GM18873 (cell line): ENCODE data around the gene EXPH5.

Experiments used
- ATAC-seq: cut with Tn5 transposase; IDR thresholded peaks from one replicate; pipeline ENCODE4 v1.9.1; 2021; ENCODE audit warnings: mild to moderate bottlenecking, moderate library complexity, moderate number of reproducible peaks; ENCODE audit not compliant: unreplicated experiment, low FRiP score

EXPH5 gene

DNA sequence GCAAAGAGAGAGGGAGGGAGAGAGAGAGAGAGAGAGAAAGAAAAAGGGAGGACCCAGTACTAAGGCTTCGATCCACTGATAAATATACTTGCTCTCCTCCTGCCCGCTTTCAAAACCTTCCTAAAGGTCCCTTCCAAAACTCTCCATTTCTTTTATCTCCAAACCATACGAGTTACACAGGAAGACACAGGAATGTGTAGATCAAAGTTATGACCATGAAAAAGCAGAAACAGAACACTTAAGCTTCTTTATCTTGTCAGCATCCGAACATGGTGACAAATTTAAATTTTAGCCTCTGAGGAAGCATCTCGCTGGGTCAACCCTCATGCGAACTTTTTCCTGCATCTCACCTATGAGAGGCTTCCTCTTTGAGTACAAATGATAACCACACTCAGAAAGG lies 66.2 kb downstream of the EXPH5 start:
- no peak for ATAC-seq

DNA sequence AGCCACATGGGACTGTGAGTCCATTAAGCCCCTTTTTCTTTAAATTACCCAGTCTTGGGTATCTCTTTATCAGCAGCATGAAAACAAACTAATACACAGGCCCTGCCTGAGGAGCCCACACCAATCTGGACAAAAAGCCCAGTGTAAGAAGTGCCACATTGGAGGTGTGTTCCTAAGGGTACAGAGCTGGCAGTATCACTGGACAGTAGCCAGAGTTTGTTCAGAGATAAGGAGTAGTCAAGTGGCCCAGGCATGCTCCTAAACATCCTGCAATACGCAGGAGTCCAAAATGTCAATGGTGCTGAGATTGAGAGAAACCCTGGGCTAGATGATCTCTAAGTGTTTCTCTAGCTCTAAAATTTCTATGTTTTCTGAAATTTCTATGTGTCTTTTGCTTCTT lies 68.4 kb downstream of the EXPH5 start:
- no peak for ATAC-seq

DNA sequence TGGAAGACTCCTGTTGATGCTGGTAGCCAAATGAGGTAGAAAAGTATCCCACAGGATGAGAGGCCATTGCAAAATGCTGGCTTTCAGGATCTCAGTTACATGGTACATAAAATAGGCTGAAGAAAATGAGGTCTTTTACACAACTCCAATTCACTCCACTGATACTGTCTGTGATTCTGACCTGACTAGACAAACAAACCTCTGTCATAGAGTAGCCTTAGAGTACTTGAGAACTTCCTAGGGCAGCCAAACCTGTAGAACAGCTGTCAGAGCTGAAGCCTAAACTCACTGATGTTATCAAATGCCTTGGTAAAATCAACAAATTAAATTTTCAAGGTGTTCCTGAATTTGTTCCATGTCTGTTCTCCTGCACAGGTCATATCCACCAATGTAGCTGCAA lies 69.1 kb downstream of the EXPH5 start:
- ATAC-seq: no peak

DNA sequence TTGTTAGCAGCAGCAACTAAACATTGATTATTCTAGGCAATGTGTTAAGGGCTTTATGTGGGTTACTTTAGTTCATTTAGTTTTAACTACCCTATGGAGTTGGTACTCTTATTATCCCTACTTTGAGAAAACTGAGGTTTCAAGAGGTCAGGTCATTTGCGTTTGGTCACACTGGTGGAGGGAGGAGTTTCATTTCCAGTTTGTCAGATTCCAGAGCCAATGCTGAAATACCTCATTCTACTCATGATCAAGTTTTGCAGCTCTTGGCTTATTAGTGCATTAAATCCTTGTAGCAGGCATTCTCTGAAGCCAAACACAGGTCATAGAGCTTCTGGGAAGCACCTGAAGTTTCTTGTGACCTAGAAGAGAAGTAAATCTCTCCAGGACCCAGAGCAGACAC lies 71.2 kb downstream of the EXPH5 start:
- no peak for ATAC-seq

DNA sequence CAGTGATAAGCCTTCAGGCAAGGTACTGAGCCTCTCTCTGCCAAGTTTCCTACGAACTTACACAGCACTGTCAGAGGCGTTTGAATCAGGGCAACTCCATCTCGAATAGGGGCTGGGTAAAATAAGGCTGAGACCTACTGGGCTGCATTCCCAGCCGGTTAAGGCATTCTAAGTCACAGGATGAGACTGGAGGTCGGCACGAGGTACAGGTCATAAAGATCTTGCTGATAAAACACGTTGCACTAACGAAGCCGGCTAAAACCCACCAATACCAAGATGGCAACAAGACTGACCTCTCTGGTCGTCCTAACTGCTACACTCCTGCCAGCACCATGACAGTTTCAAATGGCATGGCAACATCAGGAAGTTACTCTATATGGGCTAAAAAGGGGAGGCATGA lies 75.0 kb downstream of the EXPH5 start:
- ATAC-seq: no peak

DNA sequence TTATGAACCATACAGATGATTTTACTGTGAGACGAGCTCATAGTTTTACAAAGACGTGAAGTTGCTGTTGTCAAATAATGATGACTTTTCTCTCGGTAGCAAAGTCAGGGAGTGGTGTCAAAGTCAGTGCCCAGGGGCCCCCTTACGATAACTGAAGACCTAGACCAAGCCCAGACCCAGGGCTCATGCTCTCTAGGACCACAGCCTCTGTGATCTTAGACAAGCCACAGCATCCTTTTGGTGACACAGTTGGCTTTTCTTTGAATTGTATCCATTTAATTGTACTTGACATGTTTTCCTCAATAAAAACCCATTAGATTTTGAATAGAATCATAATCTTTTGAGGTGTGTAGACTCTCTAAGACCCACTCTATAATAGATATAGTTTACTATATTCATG lies 77.4 kb downstream of the EXPH5 start:
- ATAC-seq: no peak

DNA sequence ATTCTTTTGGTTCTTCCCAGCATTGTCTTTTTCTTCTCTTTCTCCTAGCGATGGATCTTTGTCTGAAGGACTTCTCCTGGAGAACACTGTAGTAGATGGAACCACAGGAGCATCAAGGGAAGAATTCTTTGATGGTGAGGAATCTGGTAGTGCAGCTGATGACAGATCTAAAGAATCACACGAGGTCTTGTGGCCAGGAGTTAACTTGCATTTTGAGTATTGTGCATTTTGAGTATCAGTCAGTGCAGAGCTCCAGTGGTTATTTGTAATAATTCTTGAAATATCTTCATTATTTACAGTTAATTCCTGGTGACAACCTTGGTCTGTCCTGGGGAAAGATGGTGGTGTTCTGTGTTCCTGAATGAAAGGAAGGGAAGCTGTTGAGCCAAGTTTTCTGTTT lies 80.9 kb downstream of the EXPH5 start:
- no peak for ATAC-seq

DNA sequence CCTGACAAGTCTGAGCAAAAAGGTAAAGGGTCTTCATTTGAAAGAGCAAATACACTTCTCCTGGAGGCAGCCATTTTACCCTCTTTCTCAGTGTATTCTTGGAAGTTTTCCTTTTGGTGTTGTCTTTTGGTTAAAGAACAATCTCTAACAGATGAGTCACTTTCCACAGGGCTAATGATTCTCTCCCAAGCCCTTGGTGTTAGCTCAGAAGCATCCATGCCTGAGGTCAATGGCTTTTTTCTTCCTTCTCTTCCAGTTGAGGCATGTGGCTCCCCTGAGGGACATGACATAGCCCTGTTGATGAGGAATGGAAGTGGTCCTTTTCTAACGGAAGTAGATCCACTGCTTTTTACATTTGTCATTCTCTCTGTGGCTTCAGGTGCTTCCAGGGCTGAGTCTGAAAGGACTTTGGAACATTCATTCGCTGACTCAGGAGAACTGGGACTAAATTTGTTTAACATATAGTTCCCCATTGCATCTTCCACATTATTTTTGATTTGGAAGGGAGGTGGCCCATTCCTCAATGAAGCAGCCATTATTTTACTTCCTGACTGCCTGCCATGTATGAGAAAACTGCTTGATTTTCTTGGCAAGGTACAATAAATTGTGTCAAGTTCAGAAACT lies 81.6 kb downstream of the EXPH5 start:
- no peak for ATAC-seq

DNA sequence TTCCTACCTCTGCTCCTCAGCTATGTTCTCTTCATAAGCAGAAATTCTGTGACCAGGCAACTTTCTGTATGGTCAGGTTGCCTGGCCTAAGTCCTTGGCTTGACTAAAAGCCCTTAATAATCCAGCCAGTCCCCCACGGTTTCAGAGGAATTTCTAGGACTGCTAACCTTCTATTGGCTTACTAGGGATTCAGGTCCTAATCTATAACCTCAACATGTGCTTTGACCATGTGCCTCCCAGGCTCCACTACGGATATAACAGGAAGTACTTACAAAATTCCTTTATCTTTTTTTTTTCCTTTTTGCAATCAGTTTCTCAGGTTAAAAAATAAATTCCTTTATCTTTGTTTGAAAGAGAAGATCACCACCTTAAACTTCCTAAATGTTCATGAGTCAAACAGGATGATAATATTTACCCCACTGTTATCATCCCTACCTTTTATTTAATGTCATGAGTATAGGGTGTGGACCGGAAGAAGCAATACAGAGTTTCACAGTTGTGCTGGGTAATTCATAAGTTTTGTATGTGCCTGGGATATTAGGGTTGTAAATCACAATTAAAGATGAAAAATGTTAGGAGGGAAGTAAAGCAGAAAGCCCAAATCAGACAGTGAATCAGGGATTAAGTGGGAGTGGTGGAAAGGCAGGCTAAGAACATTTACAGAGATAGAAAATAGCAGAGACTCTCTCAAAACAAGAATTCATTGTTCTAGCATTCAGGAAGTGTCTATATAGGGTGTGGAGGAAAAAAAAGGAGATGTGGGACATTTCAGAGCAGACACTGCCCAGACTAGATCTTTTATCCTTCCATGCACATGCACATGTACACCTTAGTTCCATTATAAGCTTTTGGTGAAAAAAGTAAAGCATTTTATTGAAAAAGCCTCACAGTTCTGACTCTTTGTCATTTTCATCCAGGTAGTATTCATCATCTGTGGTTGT lies 84.6 kb downstream of the EXPH5 start:
- no peak for ATAC-seq

DNA sequence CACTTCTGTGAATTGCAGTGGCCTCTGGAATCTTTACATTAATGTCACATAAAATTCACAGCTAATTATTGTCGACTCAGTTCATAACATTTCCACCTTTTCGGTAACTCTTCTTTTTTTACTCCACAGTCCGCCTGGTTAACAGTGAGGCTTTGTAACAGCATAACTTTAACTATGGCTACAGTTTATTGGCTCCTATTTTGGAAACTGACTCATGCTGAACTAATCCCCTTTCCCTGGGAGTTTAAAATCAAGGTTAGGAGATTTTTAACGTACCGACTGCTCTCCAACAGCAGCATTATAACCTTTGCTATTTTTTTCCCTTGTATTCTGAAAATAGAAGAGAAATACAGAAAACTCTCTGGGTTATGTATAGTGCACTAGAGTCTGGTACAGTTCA lies 92.2 kb downstream of the EXPH5 start:
- ATAC-seq: no peak

DNA sequence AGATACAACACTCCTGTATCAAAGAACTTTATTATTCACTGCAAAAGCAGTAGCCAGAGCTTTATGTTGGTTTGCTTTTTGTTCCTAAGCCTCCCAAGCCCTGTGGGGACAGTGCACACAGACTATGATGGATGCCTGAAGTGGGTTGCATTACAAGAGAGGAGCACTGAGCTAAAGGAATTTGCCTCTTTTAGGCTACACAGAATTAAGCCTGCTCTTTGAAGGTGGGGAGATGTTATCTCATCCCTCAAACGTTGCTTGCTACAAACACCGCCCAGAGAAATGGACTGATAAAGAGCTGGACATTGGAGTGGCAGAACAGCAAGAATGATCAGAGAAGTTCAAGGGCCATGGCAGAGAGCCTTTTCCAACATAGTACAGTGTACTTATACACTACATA lies 92.8 kb downstream of the EXPH5 start:
- ATAC-seq: no peak

DNA sequence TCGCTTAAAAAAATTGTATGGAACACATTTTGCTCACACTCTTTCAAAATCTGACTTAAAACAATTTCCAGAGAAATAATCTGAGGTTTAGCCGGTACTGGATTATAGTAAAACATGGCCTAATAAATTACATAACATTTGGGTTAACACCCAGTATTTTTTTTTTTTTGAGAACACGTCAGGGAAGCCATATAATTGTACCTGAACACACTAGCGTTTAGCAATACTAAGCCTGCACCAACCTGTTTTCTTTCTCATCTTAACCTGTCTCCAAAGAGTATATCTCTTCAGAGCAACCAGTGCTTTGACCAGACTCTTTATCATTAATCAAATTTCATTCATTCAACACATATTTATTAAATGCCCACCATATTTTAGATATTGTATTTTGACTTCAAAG lies 93.4 kb downstream of the EXPH5 start:
- no peak for ATAC-seq

DNA sequence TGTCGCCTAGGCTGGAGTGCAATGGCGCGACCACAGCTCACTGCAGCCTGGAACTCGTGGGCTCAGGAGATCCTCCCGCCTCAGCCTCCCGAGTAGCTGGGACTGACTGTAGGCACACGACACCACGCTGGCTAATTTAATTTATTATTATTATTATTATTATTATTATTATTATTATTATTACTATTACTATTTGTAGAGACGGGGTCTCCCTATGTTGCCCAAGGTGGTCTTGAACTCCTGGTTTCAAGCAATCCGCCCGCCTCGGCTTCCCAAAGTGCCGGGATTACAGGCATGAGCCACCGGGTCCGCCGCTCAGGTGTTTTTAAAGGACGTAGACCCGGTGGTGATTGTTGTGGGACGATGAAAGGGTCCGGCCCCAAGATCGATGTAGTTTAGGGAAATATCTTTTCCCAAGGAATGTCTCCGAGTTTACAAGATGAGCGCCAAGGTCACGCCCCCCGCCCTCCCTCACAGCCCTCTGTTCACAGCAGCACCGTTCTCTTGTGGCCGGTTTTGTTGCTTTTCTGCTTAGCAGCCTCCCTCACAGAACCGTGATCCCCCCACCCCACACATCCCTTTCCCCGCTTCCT lies 94.7 kb downstream of the EXPH5 start:
- no peak for ATAC-seq

DNA sequence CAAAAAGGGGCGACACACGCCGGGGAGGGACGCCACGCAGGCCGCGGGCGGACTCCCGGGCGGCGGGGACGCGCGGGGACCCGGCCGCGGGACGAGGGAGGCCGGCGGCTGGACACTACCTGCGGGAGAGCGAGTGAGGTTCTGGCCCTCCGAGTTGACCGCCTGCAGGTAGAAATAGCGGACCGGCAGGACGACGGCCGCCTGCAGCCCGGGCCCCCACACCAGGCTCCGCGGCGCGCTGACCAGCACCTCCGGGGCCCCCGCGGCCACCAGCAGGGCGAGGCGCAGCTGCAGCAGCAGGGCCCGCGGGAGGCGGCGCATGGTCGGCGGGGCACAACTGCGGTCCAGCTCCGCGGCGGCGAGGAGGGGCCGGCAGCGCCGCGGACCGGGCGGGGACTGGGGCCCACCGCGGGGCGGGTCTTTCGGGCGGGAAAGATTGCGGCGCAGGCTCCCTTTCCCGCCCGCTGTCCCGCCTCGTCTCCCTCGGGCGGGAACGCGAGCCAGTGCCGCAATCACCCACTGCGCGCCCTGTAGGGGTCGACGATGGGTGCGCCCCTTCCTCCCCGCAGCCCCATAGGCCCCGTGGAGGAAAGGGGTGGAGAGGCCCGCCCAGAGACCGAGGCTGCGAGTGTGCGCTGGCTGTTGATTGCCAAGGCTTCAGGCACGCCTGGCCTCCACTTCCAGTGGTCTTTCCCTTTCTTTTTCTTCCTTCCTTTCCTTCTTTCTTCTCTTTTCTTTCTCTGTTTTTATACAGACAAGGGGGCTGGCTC lies 95.3 kb downstream of the EXPH5 start, which contains the start of gene POGLUT3:
POGLUT3 (minus strand) TSS at position 339 of the 770 bp plus-strand sequence; CDS start at position 321, 18 bp downstream.
- ATAC-seq: peak; percentile 33

DNA sequence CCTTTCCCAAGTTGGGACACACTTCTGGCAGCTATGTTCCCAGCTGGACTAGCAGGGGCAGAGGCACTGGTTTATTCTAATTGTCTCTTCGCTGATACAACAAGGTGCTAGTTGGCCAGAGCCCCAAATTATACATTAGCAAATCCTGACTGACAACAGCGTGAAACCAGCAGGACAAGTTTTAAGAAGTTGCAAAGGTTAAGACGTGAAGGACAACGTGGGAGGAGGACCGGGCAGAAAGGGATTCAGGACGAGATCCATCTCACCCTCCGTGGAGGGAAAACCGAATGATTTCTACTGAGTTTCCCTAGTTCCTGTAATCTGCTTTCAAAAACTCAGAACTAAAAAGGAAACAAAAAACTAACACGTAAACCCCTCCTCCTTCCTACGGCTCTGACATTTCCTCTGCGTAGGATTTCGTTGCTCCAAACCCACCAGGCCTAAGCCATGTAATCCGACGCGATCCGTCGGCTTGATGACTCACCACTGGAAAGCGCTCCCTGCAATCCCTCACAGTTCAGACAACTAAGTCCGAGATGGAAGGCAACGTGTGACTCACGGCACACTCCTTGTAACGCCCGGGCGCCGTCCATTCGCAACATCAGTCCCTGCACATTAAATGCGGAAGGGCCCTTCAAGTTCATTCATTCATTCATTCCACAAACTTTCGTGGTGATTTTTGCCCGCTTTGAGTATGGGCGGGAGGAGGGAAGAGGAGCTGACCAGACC lies 96.1 kb downstream of the EXPH5 start:
- peak; percentile 50 for ATAC-seq

DNA sequence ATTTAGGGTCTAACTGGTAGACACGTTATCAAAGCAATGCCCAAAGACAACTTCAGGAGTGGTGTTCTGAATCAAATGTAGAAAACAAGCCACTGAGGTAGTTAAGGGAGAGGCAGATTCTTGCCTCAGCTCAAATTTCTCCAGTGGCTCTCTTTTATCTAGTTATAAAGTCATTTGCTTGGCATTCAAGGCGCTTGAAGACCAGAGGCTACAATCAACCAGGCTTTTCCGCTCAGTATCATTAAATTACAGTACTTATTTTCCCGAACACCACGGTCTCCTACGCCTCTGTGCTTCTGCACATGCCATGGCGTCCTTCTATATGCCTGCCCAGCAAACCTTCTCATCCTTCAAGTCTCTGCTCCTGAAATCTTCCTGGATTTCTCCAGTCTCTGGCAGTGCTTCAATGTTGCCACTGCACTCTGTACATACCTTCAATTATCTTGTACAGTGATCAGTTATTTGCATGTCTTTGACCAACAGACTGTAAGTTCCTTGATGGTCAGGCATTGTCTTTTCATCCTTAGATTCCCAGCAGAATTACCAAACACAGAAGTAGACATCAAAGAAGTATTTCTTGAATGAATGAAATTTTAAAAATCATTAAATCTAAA lies 96.8 kb downstream of the EXPH5 start:
- no peak for ATAC-seq

DNA sequence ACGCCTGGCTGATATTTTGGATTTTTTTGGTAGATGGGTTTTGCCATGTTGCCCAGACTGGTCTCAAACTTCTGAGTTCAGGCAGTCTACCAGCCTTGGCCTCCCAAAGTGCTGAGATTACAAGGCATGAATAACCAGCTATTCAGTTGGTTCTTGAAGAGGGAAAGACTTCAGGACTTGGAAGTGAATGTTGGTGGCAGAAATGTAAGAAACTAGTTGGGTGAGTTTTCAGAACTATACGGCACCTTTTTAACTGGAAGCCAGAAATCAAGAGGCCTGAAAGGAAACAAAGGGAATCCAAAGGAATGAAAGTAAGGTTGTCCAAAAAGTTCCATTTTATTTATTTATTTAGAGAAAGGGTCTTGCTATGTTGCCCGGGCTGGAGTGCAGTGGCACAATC lies 98.2 kb downstream of the EXPH5 start:
- no peak for ATAC-seq

DNA sequence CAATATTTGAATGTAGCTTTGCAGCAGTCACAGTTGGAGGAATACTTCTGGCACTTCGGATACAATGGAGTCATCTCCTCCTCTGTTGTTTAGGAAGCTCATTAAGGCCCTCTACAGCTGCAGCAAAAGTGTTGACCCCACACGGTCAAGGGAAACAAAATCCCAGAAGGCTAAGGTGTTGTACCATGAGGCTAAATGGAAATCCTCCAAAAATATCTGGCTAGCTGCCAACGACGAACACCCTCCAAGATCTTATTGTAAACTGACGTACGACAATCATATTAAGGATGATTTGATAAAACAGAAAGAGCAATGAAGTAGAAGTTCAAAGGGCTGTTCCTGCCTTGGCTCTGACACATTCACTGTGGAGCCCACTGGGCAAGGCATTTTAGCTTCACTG lies 99.4 kb downstream of the EXPH5 start:
- no peak for ATAC-seq

DNA sequence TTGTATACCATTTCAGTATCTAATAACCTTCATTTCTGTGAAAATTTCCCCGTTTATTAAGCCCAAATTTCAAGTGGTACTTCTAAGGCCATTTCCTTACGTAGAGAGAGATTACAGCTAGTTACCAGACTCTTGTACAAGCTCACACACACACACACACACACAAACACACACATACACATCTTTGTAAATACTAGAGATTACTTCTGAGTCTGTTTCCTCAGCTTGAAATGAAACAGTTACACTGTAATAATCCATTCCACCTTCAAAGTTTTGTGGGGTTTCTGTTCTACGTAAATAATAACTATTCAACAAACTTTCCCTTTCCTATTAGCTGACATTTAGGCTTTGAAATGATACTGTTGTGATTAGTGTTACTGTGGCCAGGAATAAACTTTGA lies 101.6 kb downstream of the EXPH5 start:
- no peak for ATAC-seq

DNA sequence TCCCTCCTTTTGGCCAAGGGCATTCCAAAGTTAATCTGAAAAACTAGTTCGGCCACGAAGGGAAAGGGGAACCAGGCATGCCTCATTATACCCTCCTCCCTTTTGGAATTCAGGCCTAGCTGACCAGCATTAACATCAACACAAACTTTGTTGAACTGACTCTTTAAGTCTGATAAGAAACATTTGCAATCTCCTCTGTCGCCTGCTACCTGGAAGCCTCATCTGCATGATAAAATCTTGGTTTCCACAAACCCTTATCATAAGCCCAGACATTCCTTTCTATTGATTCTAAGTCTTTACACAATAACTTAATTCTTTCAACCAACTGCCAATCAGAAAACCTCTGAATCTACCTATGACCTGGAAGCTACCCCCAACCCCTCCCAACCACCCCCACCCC lies 106.7 kb downstream of the EXPH5 start:
- no peak for ATAC-seq
